Stomach (tissue), 9 donors: ENCODE data around the gene DNAJC10. TPM values are rescaled to one million over a fixed set of nuclear protein-coding genes. Genes with fewer than 3 reads are reported as not detected.
A peak's percentile ranks its signal among the peaks of the same experiment; 100 is the strongest.

ENCODE experiments used
- DNase-seq, 2 donors: peaks; one replicate each; pipeline versions ENCODE4 v3.0.0 to v3.0.0-alpha.2; 2013 to 2019
- H3K27ac ChIP-seq, 5 donors: fragments of 200-600 bp in 4 of 5; sonication (generic) in 4 of 5; one replicate each; pipeline ENCODE4 v1.5.1; 2013 to 2019; ENCODE audit warnings: mild to moderate bottlenecking in 1 of 5, moderate library complexity in 1 of 5
- H3K27me3 ChIP-seq, 3 donors: fragments of 200-600 bp; sonication (generic); one replicate each; pipeline ENCODE4 v1.5.1; 2017 to 2019; ENCODE audit warnings: mixed run types in 1 of 3
- H3K36me3 ChIP-seq, 4 donors: fragments of 200-600 bp; sonication (generic); 1 replicate in 3 of 4; 2 replicates in 1 of 4; pipeline ENCODE4 v1.5.1; 2016 to 2019
- H3K4me1 ChIP-seq, 4 donors: fragments of 200-600 bp; sonication (generic); one replicate each; pipeline ENCODE4 v1.5.1; 2016 to 2019
- H3K4me3 ChIP-seq, 4 donors: fragments of 200-600 bp; sonication (generic) in 3 of 4; one replicate each; pipeline ENCODE4 v1.5.1; 2016 to 2019; ENCODE audit warnings: mild to moderate bottlenecking in 1 of 4
- H3K9me3 ChIP-seq, 4 donors: fragments of 200-600 bp; sonication (generic); one replicate each; pipeline ENCODE4 v1.5.1; 2016 to 2019
- CTCF ChIP-seq, 7 experiments: fragments of 450-650 bp in 4 of 7; fragments of 200-600 bp in 3 of 7; sonication (generic) in 3 of 7; IDR thresholded peaks; one replicate each; pipeline ENCODE4 v1.5.1; 2016 to 2019; ENCODE audit warnings: antibody characterized with exemption in 7 of 7, control low read depth in 2 of 7, mild to moderate bottlenecking in 1 of 7
- EP300 ChIP-seq: sonication (generic); formaldehyde crosslinking; IDR thresholded peaks from one replicate; pipeline ENCODE4 v1.6.1; 2017; ENCODE audit warnings: antibody characterized with exemption
- POLR2A ChIP-seq, 4 donors: fragments of 450-650 bp; IDR thresholded peaks; one replicate each; pipeline ENCODE4 v1.6.1; 2016; ENCODE audit warnings: antibody characterized with exemption in 4 of 4, control low read depth in 2 of 4, mild to moderate bottlenecking in 1 of 4, moderate library complexity in 1 of 4
- POLR2AphosphoS5 ChIP-seq, 3 donors: sonication (generic); formaldehyde crosslinking; IDR thresholded peaks; one replicate each; pipeline ENCODE4 v1.6.1; 2016; ENCODE audit warnings: antibody characterized with exemption in 3 of 3
- WGBS, 5 donors: extraction: QIAGEN DNeasy Blood & Tissue Kit in 3 of 5; methylation state at CpG; one replicate each; pipeline versions ENCODE4 v1.1.5 to v1.1.7; 2013 to 2018; 5-methylcytosine and 5-hydroxymethylcytosine counted together
- intact Hi-C: fragments of 100-400 bp; cut with DNase I; formaldehyde crosslinking; loops from one replicate; pipeline ENCODE4 v1.15.1; 2023; ENCODE audit warnings: low total_unique reads
- polyA plus RNA-seq, 3 donors: library from polyadenylated mRNA; stranded (reverse); fragments of 200-250 nt; gene quantifications; one replicate each; pipeline ENCODE4 v1.2.3, GENCODE V29; 2013
- total RNA-seq, 5 donors: library from RNA; depleted of rRNA; stranded (reverse); fragments of >200 nt; gene quantifications; one replicate each; pipeline versions ENCODE4 v1.1.0 to v1.2.3, GENCODE V29; 2014 to 2016
- donor health status: healthy with polysubstance abuse.
- donor health status: Bipolar disorder and iron deficiency.
- donor health status: healthy.

The DNAJC10 gene
- total and polyA plus RNA-seq, 8 donors = 7.6 to 182 (median 20.3) TPM

GRCh38 chr2:182817558-182817957 is 101.5 kb downstream of the DNAJC10 start:
- no peak overlapping the region for H3K4me3 ChIP-seq
- no peaks in the 10 kb centered on the region for H3K27me3 ChIP-seq
- 48 to 62% (median 51%) methylated on average over 2 of the region's 2 CpGs for WGBS, 5 donors
- DNase-seq = no peak
- TF ChIP-seq POLR2A (IDR thresholded peaks at IDR 0.05) (no peak), EP300 (no peak)
- peaks cover 0 to 27% (median 8%) of the 10 kb centered on the region in 4 donors for H3K4me1 ChIP-seq
- no peak overlapping the region for H3K27ac ChIP-seq
- H3K9me3 ChIP-seq = no peaks in the 10 kb centered on the region
- intact Hi-C loops = no loop called here
- no peaks in the 10 kb centered on the region for H3K36me3 ChIP-seq

GRCh38 chr2:182818501-182818900 is 102.4 kb downstream of the DNAJC10 start:
- WGBS, 5 donors = 69 to 77% (median 76%) methylated on average over 3 of the region's 3 CpGs

GRCh38 chr2:182818925-182819324 is 102.9 kb downstream of the DNAJC10 start:
- intact Hi-C loops = no loop called here
- Histone ChIP-seq H3K27me3 (no peaks in the 10 kb centered on the region), H3K4me3 (no peak overlapping the region), H3K9me3 (no peaks in the 10 kb centered on the region), H3K4me1 (peaks cover 0 to 27% (median 10%) of the 10 kb centered on the region in 4 donors), H3K27ac (no peak overlapping the region), H3K36me3 (no peaks in the 10 kb centered on the region)
- WGBS, 5 donors = 44 to 74% (median 65%) methylated on average over 4 of the region's 4 CpGs
- peak in 1 of 2 donors; percentile 42 for DNase-seq
- no peak for TF ChIP-seq POLR2AphosphoS5 (IDR thresholded peaks at IDR 0.05)
- TF ChIP-seq EP300 = no peak
- TF ChIP-seq POLR2A (IDR thresholded peaks at IDR 0.05) = no peak
- TF ChIP-seq CTCF (IDR thresholded peaks at IDR 0.05) = no peak

More at GRCh38 chr2:182818501-182818900, 102.4 kb downstream of the DNAJC10 start:
- intact Hi-C loops = no loop called here
- TF ChIP-seq POLR2AphosphoS5 (IDR thresholded peaks at IDR 0.05) (no peak), EP300 (no peak), POLR2A (IDR thresholded peaks at IDR 0.05) (no peak)
- Histone ChIP-seq H3K4me1 (peaks cover 0 to 27% (median 8%) of the 10 kb centered on the region in 4 donors), H3K27ac (no peak overlapping the region), H3K9me3 (no peaks in the 10 kb centered on the region), H3K36me3 (no peaks in the 10 kb centered on the region), H3K4me3 (no peak overlapping the region), H3K27me3 (no peaks in the 10 kb centered on the region)
- DNase-seq = no peak

GRCh38 chr2:182819412-182819811 is 103.4 kb downstream of the DNAJC10 start:
- Histone ChIP-seq H3K9me3 (no peaks in the 10 kb centered on the region), H3K27ac (no peak overlapping the region), H3K4me1 (peaks cover 0 to 31% (median 15%) of the 10 kb centered on the region in 4 donors), H3K27me3 (no peaks in the 10 kb centered on the region), H3K4me3 (no peak overlapping the region), H3K36me3 (no peaks in the 10 kb centered on the region)
- intact Hi-C loops = no loop called here
- WGBS, 5 donors = 89 to 98% (median 96%) methylated on average over 4 of the region's 4 CpGs
- no peak for DNase-seq
- TF ChIP-seq POLR2AphosphoS5 (IDR thresholded peaks at IDR 0.05) (no peak), POLR2A (IDR thresholded peaks at IDR 0.05) (no peak), EP300 (no peak), CTCF (IDR thresholded peaks at IDR 0.05) (no peak)

GRCh38 chr2:182821182-182821581 is 105.1 kb downstream of the DNAJC10 start:
- H3K9me3 ChIP-seq = no peaks in the 10 kb centered on the region
- no peak for TF ChIP-seq POLR2AphosphoS5 (IDR thresholded peaks at IDR 0.05)
- no peak for TF ChIP-seq POLR2A (IDR thresholded peaks at IDR 0.05)
- no peak for TF ChIP-seq CTCF (IDR thresholded peaks at IDR 0.05)
- no peak for TF ChIP-seq EP300
- intact Hi-C loops = no loop called here
- no peak overlapping the region for H3K4me3 ChIP-seq
- H3K27me3 ChIP-seq = no peaks in the 10 kb centered on the region
- H3K4me1 ChIP-seq = peaks cover 9 to 47% (median 28%) of the 10 kb centered on the region in 4 donors
- DNase-seq = no peak
- H3K27ac ChIP-seq = no peak overlapping the region
- H3K36me3 ChIP-seq = no peaks in the 10 kb centered on the region
- WGBS, 5 donors = 48 to 65% (median 62%) methylated on average over 2 of the region's 2 CpGs
